OCI-LY1 (cell line): ENCODE data around the gene PDE9A.

Source experiments
- EZH2 ChIP-seq: fragments of 200-600 bp; sonication (generic), shearing (Covaris generic); IDR thresholded peaks from 2 replicates; pipeline ENCODE4 v1.8.0; 2017; ENCODE audit warnings: borderline replicate concordance, mixed run types, mild to moderate bottlenecking, antibody characterized with exemption, low read length, moderate library complexity, mixed read lengths
- TF ChIP-seq, protein P1 (sequence below): fragments of 200-600 bp; sonication (generic), shearing (Covaris generic); IDR thresholded peaks from 2 replicates; pipeline ENCODE4 v1.5.1; 2017; ENCODE audit warnings: mild to moderate bottlenecking, antibody characterized with exemption, low read length, moderate library complexity, mixed read lengths

DNA sequence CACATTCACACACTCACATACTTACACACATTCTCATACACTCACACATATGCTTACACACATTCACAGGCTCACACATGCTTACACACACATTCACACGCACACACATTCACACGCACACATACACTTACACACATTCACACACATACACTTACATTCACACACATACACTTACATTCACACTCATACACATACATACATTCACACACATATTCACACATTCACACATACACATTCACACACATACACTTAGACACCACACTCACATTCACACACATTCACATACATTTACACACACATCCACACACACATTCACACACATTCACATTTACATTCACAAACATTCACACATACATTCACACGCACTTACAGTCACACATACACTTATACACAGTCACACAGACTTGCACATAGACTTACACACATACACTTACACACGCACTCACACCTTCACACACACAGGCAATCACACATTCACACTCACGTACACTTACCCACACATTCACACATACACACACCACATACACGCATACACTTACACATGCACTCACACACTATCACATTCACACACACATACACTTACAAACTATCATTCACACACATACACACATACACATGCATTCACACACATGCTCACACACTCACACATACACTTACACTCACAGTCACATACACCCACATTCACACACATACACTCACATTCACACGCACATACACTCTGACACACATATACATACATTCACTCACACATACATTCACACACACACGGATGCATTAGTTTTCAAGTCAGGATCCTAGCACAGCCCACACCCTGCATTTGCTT is 16.8 kb downstream of the PDE9A start:
- TF ChIP-seq, protein P1, sequence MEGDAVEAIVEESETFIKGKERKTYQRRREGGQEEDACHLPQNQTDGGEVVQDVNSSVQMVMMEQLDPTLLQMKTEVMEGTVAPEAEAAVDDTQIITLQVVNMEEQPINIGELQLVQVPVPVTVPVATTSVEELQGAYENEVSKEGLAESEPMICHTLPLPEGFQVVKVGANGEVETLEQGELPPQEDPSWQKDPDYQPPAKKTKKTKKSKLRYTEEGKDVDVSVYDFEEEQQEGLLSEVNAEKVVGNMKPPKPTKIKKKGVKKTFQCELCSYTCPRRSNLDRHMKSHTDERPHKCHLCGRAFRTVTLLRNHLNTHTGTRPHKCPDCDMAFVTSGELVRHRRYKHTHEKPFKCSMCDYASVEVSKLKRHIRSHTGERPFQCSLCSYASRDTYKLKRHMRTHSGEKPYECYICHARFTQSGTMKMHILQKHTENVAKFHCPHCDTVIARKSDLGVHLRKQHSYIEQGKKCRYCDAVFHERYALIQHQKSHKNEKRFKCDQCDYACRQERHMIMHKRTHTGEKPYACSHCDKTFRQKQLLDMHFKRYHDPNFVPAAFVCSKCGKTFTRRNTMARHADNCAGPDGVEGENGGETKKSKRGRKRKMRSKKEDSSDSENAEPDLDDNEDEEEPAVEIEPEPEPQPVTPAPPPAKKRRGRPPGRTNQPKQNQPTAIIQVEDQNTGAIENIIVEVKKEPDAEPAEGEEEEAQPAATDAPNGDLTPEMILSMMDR = no peak
- no peak for TF ChIP-seq EZH2
